ENCODE data around the gene MKX. TPM values are rescaled to one million over a fixed set of nuclear protein-coding genes. Genes with fewer than 3 reads are reported as not detected.

The MKX gene
- total and polyA plus RNA-seq, 4 donors: 0.57 to 3.0 (median 2.0) TPM; not detected in 1

GRCh38 chr10:27642023-27642589 lies 103.5 kb downstream of the MKX start:
- Histone ChIP-seq H3K4me1 (ENCODE audit: control insufficient read depth in 4 of 4, insufficient read depth in 4 of 4, low read length in 3 of 4) (peaks cover 0 to 2% (median 0%) of the 10 kb centered on the region in 4 donors), H3K4me3 (ENCODE audit: low read depth in 1 of 3, low read length in 3 of 3) (no peak overlapping the region), H3K9me3 (ENCODE audit: control insufficient read depth in 4 of 4, low read length in 3 of 4) (no peaks in the 10 kb centered on the region), H3K9ac (ENCODE audit: low read depth in 1 of 2, low read length in 2 of 2) (no peak overlapping the region), H3K36me3 (ENCODE audit: control insufficient read depth in 4 of 4, insufficient read depth in 3 of 4, low read depth in 1 of 4, low read length in 3 of 4) (no peaks in the 10 kb centered on the region), H3K27ac (ENCODE audit: low read depth in 1 of 2, low read length in 2 of 2) (no peak overlapping the region), H3K27me3 (ENCODE audit: control insufficient read depth in 4 of 4, insufficient read depth in 4 of 4, low read length in 3 of 4) (no peaks in the 10 kb centered on the region)
- no peak for TF ChIP-seq FOXA1 (IDR thresholded peaks at IDR 0.05)
- TF ChIP-seq NR2F2 (IDR thresholded peaks at IDR 0.05): no peak
- no peak for TF ChIP-seq RAD21 (IDR thresholded peaks at IDR 0.05)
- TF ChIP-seq, protein P1, sequence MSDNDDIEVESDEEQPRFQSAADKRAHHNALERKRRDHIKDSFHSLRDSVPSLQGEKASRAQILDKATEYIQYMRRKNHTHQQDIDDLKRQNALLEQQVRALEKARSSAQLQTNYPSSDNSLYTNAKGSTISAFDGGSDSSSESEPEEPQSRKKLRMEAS (IDR thresholded peaks at IDR 0.05): no peak
- no peak for TF ChIP-seq YY1 (IDR thresholded peaks at IDR 0.05)
- TF ChIP-seq, protein P2, sequence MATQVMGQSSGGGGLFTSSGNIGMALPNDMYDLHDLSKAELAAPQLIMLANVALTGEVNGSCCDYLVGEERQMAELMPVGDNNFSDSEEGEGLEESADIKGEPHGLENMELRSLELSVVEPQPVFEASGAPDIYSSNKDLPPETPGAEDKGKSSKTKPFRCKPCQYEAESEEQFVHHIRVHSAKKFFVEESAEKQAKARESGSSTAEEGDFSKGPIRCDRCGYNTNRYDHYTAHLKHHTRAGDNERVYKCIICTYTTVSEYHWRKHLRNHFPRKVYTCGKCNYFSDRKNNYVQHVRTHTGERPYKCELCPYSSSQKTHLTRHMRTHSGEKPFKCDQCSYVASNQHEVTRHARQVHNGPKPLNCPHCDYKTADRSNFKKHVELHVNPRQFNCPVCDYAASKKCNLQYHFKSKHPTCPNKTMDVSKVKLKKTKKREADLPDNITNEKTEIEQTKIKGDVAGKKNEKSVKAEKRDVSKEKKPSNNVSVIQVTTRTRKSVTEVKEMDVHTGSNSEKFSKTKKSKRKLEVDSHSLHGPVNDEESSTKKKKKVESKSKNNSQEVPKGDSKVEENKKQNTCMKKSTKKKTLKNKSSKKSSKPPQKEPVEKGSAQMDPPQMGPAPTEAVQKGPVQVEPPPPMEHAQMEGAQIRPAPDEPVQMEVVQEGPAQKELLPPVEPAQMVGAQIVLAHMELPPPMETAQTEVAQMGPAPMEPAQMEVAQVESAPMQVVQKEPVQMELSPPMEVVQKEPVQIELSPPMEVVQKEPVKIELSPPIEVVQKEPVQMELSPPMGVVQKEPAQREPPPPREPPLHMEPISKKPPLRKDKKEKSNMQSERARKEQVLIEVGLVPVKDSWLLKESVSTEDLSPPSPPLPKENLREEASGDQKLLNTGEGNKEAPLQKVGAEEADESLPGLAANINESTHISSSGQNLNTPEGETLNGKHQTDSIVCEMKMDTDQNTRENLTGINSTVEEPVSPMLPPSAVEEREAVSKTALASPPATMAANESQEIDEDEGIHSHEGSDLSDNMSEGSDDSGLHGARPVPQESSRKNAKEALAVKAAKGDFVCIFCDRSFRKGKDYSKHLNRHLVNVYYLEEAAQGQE (IDR thresholded peaks at IDR 0.05): no peak
- TF ChIP-seq JUND (IDR thresholded peaks at IDR 0.05): no peak
- TF ChIP-seq FOXA2 (IDR thresholded peaks at IDR 0.05): no peak
- TF ChIP-seq, protein P3, sequence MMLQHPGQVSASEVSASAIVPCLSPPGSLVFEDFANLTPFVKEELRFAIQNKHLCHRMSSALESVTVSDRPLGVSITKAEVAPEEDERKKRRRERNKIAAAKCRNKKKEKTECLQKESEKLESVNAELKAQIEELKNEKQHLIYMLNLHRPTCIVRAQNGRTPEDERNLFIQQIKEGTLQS (IDR thresholded peaks at IDR 0.05): no peak
- TF ChIP-seq RXRA (IDR thresholded peaks at IDR 0.05): no peak
- TF ChIP-seq SP1 (IDR thresholded peaks at IDR 0.05): no peak
- TF ChIP-seq TAF1 (conservative IDR thresholded peaks at IDR 0.05): no peak
- TF ChIP-seq GABPA (IDR thresholded peaks at IDR 0.05 in 1 of 2, conservative IDR thresholded peaks at IDR 0.05 in 1 of 2): no peak
- no peak for TF ChIP-seq ZBTB33 (IDR thresholded peaks at IDR 0.05)
- TF ChIP-seq, protein P4, sequence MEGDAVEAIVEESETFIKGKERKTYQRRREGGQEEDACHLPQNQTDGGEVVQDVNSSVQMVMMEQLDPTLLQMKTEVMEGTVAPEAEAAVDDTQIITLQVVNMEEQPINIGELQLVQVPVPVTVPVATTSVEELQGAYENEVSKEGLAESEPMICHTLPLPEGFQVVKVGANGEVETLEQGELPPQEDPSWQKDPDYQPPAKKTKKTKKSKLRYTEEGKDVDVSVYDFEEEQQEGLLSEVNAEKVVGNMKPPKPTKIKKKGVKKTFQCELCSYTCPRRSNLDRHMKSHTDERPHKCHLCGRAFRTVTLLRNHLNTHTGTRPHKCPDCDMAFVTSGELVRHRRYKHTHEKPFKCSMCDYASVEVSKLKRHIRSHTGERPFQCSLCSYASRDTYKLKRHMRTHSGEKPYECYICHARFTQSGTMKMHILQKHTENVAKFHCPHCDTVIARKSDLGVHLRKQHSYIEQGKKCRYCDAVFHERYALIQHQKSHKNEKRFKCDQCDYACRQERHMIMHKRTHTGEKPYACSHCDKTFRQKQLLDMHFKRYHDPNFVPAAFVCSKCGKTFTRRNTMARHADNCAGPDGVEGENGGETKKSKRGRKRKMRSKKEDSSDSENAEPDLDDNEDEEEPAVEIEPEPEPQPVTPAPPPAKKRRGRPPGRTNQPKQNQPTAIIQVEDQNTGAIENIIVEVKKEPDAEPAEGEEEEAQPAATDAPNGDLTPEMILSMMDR (IDR thresholded peaks at IDR 0.05; ENCODE audit: low read depth, low read length, missing input control): no peak
- no peak for TF ChIP-seq EGR1 (IDR thresholded peaks at IDR 0.05; ENCODE audit: low read depth in 2 of 2)
- no peak for DNase-seq (ENCODE audit: low spot score)
- WGBS: 87% methylated on average over 2 of the region's 2 CpGs

All from liver (tissue), 9 donors.